AG04450 (cell line): Measurements from ENCODE around the gene DDOST. TPM values are rescaled to one million over a fixed set of nuclear protein-coding genes. Genes with fewer than 3 reads are reported as not detected.

ENCODE experiments used
- CTCF ChIA-PET: fragments of 300-600, 350-600 bp; formaldehyde crosslinking; extraction: SDS; loops from one replicate; lab custom pipeline; 2022; ENCODE audit warnings: antibody characterized with exemption, inconsistent platforms; lab: Charles Lee
- POLR2A ChIA-PET: fragments of 350-600 bp; formaldehyde crosslinking; extraction: SDS; loops from one replicate; lab custom pipeline; 2021; ENCODE audit warnings: antibody characterized with exemption, inconsistent platforms; lab: Yijun Ruan, JAX
- DNase-seq: peaks from one replicate; pipeline ENCODE4 v3.0.0-alpha.2; 2011; ENCODE audit warnings: low read depth, low spot score
- H3K27ac ChIP-seq: one replicate; pipeline ENCODE4 v1.5.1; 2012; ENCODE audit warnings: low read depth, low read length, control low read depth
- H3K27me3 ChIP-seq: one replicate; pipeline ENCODE4 v1.6.0; 2012; ENCODE audit warnings: low read length; ENCODE audit not compliant: control insufficient read depth, insufficient read depth
- H3K4me3 ChIP-seq: 2 replicates; pipeline ENCODE4 v1.5.1; 2011; ENCODE audit warnings: mild to moderate bottlenecking, low read depth, low read length, control low read depth
- H3K9me3 ChIP-seq: 2 replicates; pipeline ENCODE4 v1.5.1; 2012; ENCODE audit warnings: low read length; ENCODE audit not compliant: control insufficient read depth, insufficient read depth
- CTCF ChIP-seq: IDR thresholded peaks from 2 replicates; pipeline ENCODE4 v1.5.1; 2011; ENCODE audit warnings: low read depth, low read length, control low read depth, inconsistent platforms
- polyA plus RNA-seq: library from polyadenylated mRNA; depleted of rRNA; stranded (reverse); fragments of >200 nt; gene quantifications from 2 replicates; pipeline ENCODE4 v1.2.3, GENCODE V29; 2011

The DDOST gene
- polyA plus RNA-seq, 1 experiment, result 494 TPM

DNA sequence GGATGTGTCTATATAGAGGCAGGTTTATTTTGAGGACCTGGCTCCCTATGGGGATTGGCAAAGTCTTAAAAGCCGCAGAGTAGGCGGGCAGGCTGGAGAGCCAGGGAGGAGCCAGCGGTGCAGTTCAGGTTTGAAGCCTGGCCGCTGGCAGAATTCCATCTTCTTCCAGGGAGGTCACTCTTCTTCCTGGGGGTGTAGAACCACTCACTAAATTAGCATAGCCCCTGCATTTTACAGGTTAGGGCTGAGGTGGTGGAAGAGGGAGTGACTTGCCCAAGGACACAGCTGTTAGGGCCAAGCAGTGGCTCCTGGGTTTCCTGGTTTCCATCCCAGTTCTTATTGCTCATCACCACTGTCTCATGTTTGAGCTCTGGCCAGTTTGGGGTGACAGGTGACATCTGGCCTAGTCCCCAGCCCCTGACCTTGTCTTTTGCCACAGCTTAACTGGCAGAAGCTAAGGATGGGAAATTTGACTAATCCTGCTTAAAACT is 26.5 kb downstream of the DDOST start:
- no peaks in the 10 kb centered on the region for H3K9me3 ChIP-seq
- TF ChIP-seq CTCF, result no peak
- DNase-seq, result no peak
- H3K27ac ChIP-seq, result no peak overlapping the region
- H3K27me3 ChIP-seq, result no peaks in the 10 kb centered on the region
- POLR2A ChIA-PET, result interaction anchor here (0.5 to 1.0 kb wide), 2 partner anchors 17 to 22 kb away, joined by 3 to 5 read pairs; no protein-coding TSS in a partner anchor
- CTCF ChIA-PET, result interaction anchor here (1.0 to 8.4 kb wide), 7 partner anchors 11 to 111 kb away, joined by 3 to 116 read pairs (median 4); no protein-coding TSS in a partner anchor
- peak overlapping the region; percentile 79 for H3K4me3 ChIP-seq

DNA sequence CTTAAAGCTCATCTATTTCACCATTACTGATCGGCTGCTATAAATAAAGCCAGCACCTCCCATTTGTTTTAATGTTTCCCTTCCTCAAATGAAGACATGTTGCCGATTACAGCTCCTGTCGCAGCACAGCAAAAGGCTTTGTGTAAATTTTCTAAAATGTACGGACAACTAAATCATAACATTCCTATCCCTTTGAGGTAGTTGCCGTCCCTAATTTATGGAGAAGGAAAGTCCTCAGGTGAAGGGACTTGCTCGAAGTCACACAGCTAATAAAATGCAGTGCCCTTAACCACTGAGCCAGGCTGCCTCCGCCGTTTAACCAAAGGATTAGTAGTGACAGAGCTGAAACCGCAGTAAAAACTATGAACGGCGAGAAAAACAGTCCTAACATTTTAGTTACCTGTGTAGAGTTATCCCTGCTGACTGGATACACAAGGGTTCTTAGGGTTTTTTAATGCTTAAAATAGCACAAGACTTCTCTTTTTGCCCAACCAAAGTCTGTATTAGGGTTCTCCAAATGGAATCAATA is 27.0 kb downstream of the DDOST start:
- ChIA-PET CTCF (interaction anchor here (0.5 to 8.4 kb wide), 19 partner anchors 11 to 1855 kb away, joined by 3 to 116 read pairs (median 3); no protein-coding TSS in a partner anchor), POLR2A (interaction anchor here (0.5 to 1.0 kb wide), 8 partner anchors 16 to 574 kb away, joined by 3 to 6 read pairs (median 4); partner anchors contain the start of gene DDOST)
- no peak for DNase-seq
- peak overlapping the region; percentile 79 for H3K4me3 ChIP-seq
- H3K27me3 ChIP-seq, result no peaks in the 10 kb centered on the region
- no peaks in the 10 kb centered on the region for H3K9me3 ChIP-seq
- H3K27ac ChIP-seq, result peak overlapping the region; percentile 11
- no peak for TF ChIP-seq CTCF

- peak within 1 kb of the TSS; percentile 11 for H3K27ac ChIP-seq
- peak within 1 kb of the TSS; percentile 79 for H3K4me3 ChIP-seq
- CTCF ChIA-PET, result interaction anchor here (0.5 to 8.4 kb wide), 44 partner anchors 9 to 1854 kb away, joined by 3 to 116 read pairs (median 4); partner anchors contain the start of genes CDA, DDOST and FAM43B
- no peaks in the 10 kb centered on the region for H3K9me3 ChIP-seq
- TF ChIP-seq CTCF, result peak; percentile 91
- POLR2A ChIA-PET, result interaction anchor here (0.6 to 1.0 kb wide), 6 partner anchors 16 to 575 kb away, joined by 3 to 6 read pairs (median 4); partner anchors contain the start of gene DDOST
- H3K27me3 ChIP-seq, result no peaks in the 10 kb centered on the region
- no peak for DNase-seq
Observed at GRCh38 chr1:20633190-20634064, 27.7 kb downstream of the DDOST start, which contains the start of gene PINK1. Gene PINK1 (plus strand): TSS chr1:20633458. CDS start chr1:20633549, 91 bp downstream.

DNA sequence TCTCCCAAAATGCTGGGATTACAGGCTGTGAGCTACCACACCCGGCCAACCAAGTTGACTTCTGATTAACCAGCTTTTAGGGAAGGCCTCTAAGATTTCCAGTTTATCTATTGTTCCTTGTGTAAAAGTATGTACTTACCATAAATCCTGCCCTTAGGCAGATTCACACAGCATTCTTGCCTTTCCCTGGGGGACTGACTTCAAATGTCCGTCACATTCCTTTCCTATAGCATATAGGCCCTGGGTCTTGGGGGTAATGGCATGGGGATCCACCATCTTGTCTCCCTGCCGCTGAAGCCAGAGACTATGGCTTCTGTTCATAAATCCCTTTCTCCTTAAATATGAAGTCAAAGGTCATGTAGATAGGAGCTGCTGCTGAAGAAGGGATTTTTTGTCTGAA is 28.8 kb downstream of the DDOST start:
- no peaks in the 10 kb centered on the region for H3K9me3 ChIP-seq
- DNase-seq, result no peak
- TF ChIP-seq CTCF, result no peak

More for the DNA sequence above, 28.8 kb downstream of the DDOST start:
- ChIA-PET POLR2A (no interaction called here), CTCF (interaction anchor here (0.6 to 8.4 kb wide), 29 partner anchors 8 to 420 kb away, joined by 3 to 116 read pairs (median 5); partner anchors contain the start of genes CDA, DDOST and FAM43B)
- Histone ChIP-seq H3K27ac (no peak overlapping the region), H3K27me3 (no peaks in the 10 kb centered on the region), H3K4me3 (no peak overlapping the region)
